GM12801 (cell line): Measurements from ENCODE around the gene SYNM.

Experiments used
- TF ChIP-seq, protein P1 (sequence below): IDR thresholded peaks from one replicate; pipeline ENCODE4 v1.5.1; 2011; ENCODE audit warnings: control low read depth; ENCODE audit not compliant: insufficient read length; ENCODE audit errors: extremely low read depth

Gene SYNM

GRCh38 chr15:99137877-99138276 lies 33.0 kb downstream of the SYNM start:
- TF ChIP-seq, protein P1, sequence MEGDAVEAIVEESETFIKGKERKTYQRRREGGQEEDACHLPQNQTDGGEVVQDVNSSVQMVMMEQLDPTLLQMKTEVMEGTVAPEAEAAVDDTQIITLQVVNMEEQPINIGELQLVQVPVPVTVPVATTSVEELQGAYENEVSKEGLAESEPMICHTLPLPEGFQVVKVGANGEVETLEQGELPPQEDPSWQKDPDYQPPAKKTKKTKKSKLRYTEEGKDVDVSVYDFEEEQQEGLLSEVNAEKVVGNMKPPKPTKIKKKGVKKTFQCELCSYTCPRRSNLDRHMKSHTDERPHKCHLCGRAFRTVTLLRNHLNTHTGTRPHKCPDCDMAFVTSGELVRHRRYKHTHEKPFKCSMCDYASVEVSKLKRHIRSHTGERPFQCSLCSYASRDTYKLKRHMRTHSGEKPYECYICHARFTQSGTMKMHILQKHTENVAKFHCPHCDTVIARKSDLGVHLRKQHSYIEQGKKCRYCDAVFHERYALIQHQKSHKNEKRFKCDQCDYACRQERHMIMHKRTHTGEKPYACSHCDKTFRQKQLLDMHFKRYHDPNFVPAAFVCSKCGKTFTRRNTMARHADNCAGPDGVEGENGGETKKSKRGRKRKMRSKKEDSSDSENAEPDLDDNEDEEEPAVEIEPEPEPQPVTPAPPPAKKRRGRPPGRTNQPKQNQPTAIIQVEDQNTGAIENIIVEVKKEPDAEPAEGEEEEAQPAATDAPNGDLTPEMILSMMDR = no peak

- TF ChIP-seq, protein P1 = no peak
Measured at GRCh38 chr15:99138491-99138982, 33.7 kb downstream of the SYNM start.

- TF ChIP-seq, protein P1 = no peak
Measured at GRCh38 chr15:99139276-99139675, 34.4 kb downstream of the SYNM start.

DNA sequence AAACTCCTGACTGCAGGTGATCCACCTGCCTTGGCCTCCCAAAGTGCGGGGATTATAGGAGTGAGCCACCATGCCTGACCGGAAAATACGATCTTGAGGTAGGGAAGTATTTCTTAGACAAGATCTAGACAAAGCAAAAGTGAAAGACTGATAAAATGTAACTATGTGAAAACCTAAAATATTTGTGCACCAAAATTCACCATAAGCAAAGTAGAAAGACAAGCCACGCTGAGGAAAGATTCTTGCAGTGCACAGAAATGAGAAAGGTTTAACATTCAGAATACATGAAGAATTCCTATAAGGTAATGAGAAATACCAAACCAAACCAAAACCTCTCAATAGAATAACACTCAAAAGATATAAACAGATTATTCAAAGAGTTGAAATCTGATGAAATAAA lies 35.7 kb downstream of the SYNM start:
- TF ChIP-seq, protein P1 = no peak

DNA sequence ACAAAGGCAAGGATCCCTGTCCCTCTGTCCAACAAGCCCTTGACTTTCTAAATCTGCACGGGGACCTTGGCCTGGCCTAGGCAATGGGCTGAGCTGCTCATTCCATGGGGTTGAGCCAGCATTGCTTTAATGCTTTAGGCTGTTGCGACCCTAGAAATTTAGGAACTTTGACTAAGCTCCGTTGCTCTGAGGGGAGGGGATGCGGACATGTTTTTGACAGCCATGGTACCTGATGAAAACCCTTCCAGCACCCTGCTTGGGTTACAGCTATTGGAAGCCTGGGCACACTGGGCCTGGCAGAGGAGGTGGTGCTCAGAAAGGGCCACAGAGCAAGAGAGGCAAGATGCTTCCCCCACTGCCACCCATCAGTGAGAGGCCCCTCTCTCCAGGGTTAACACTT lies 37.1 kb downstream of the SYNM start:
- TF ChIP-seq, protein P1 = no peak

GRCh38 chr15:99142562-99142961 lies 37.7 kb downstream of the SYNM start:
- TF ChIP-seq, protein P1 = no peak

DNA sequence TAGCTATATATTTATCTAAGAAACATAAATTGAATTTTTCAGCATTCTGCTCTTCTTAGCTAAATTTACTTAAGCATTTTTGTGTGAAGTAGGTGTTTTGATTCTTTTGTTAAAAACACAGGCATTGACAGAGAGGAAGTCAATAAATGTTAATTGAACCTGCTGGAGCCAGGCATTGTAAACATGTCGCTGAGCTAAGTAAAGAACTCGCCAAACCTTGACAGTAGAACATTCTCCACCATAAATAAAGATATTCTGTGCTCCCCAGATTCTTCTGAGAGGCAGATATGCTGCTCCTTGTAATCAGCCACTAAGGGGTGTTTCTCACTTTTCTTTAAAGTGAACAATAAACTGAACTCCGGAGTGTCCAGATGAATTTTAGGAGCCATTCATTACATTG lies 38.4 kb downstream of the SYNM start:
- TF ChIP-seq, protein P1 = no peak
